ENCODE results near the gene IL15RA. TPM values are rescaled to one million over a fixed set of nuclear protein-coding genes. Genes with fewer than 3 reads are reported as not detected.
A peak's percentile ranks its signal among the peaks of the same experiment; 100 is the strongest.

The IL15RA gene
- total RNA-seq, 1 experiment from 2014 or later = 28.6 TPM

DNA sequence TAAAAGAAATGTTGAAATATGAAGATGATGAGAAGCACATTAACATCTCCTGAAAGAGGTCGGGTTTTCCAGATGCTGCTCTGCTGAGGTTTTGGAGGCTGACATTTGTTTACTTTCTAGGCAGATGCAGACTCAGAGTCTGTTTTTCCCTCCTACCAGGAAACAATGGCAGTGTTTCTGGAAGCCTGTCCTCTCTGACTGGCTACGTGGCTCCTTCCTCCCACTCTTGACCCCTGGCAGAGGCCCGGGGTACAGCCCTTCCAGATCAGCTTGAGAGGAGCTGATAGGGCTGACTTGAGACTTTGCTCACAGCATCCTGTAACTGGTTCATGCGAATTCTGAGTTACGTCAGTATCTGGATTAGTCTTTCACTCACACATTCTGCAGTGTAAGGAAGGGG lies 41.1 kb upstream of the IL15RA start:
- no peaks in the 10 kb centered on the region for H3K4me1 Mint-ChIP-seq (ENCODE audit: low read depth, unreplicated experiment)
- CTCF ChIA-PET = no interaction called here
- no peak overlapping the region for H3K4me3 Mint-ChIP-seq (ENCODE audit: low read depth, unreplicated experiment)
- no peak overlapping the region for H3K27ac Mint-ChIP-seq (ENCODE audit: unreplicated experiment)
- DNase-seq = no peak
- TF ChIP-seq, protein P1, sequence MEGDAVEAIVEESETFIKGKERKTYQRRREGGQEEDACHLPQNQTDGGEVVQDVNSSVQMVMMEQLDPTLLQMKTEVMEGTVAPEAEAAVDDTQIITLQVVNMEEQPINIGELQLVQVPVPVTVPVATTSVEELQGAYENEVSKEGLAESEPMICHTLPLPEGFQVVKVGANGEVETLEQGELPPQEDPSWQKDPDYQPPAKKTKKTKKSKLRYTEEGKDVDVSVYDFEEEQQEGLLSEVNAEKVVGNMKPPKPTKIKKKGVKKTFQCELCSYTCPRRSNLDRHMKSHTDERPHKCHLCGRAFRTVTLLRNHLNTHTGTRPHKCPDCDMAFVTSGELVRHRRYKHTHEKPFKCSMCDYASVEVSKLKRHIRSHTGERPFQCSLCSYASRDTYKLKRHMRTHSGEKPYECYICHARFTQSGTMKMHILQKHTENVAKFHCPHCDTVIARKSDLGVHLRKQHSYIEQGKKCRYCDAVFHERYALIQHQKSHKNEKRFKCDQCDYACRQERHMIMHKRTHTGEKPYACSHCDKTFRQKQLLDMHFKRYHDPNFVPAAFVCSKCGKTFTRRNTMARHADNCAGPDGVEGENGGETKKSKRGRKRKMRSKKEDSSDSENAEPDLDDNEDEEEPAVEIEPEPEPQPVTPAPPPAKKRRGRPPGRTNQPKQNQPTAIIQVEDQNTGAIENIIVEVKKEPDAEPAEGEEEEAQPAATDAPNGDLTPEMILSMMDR (IDR thresholded peaks at IDR 0.05; ENCODE audit: unreplicated experiment) = no peak
- no peaks in the 10 kb centered on the region for H3K36me3 Mint-ChIP-seq (ENCODE audit: insufficient read depth, unreplicated experiment)
- no TSS peak for BruUV-seq (replicated peaks)
- intact Hi-C loops (cut with micrococcal nuclease; ENCODE audit: unreplicated experiment) = loop anchor here (10.0 kb wide), 1 partner anchor 386 kb away; no protein-coding TSS in a partner anchor
- H3K27me3 Mint-ChIP-seq (ENCODE audit: unreplicated experiment) = peaks cover 58% of the 10 kb centered on the region
- peaks cover 5% of the 10 kb centered on the region for H3K9me3 Mint-ChIP-seq (ENCODE audit: low read depth, unreplicated experiment)

GRCh38 chr10:6017781-6018354 lies 40.5 kb upstream of the IL15RA start:
- no TSS peak for BruUV-seq (replicated peaks)
- CTCF ChIA-PET = no interaction called here
- intact Hi-C loops (cut with micrococcal nuclease; ENCODE audit: unreplicated experiment) = loop anchor here (10.0 kb wide), 1 partner anchor 387 kb away; no protein-coding TSS in a partner anchor
- Mint-ChIP-seq H3K27ac (ENCODE audit: unreplicated experiment) (no peak overlapping the region), H3K4me3 (ENCODE audit: low read depth, unreplicated experiment) (no peak overlapping the region), H3K36me3 (ENCODE audit: insufficient read depth, unreplicated experiment) (no peaks in the 10 kb centered on the region), H3K4me1 (ENCODE audit: low read depth, unreplicated experiment) (no peaks in the 10 kb centered on the region), H3K27me3 (ENCODE audit: unreplicated experiment) (peaks cover 54% of the 10 kb centered on the region), H3K9me3 (ENCODE audit: low read depth, unreplicated experiment) (peaks cover 5% of the 10 kb centered on the region)
- DNase-seq = no peak
- TF ChIP-seq, protein P1 (IDR thresholded peaks at IDR 0.05; ENCODE audit: unreplicated experiment) = no peak

- no peak overlapping the region for H3K27ac Mint-ChIP-seq (ENCODE audit: unreplicated experiment)
- H3K36me3 Mint-ChIP-seq (ENCODE audit: insufficient read depth, unreplicated experiment) = no peaks in the 10 kb centered on the region
- no peak overlapping the region for H3K4me3 Mint-ChIP-seq (ENCODE audit: low read depth, unreplicated experiment)
- peaks cover 7% of the 10 kb centered on the region for H3K9me3 Mint-ChIP-seq (ENCODE audit: low read depth, unreplicated experiment)
- H3K27me3 Mint-ChIP-seq (ENCODE audit: unreplicated experiment) = peaks cover 42% of the 10 kb centered on the region
- CTCF ChIA-PET = interaction anchor here (0.6 to 1.3 kb wide), 7 partner anchors 8 to 387 kb away, joined by 3 to 5 read pairs (median 3); partner anchors contain the start of genes ANKRD16 and FBH1
- no peaks in the 10 kb centered on the region for H3K4me1 Mint-ChIP-seq (ENCODE audit: low read depth, unreplicated experiment)
- peak; percentile 64 for DNase-seq
- TF ChIP-seq, protein P1 (IDR thresholded peaks at IDR 0.05; ENCODE audit: unreplicated experiment) = peak; percentile 53
- intact Hi-C loops (cut with micrococcal nuclease; ENCODE audit: unreplicated experiment) = loop anchor here (1.0 to 10.0 kb wide), 3 partner anchors 65 to 390 kb away; partner anchors contain the start of gene RBM17
- BruUV-seq (replicated peaks) = no TSS peak
These were observed 37.0 kb upstream of the IL15RA start for GRCh38 chr10:6014241-6014761.

DNA sequence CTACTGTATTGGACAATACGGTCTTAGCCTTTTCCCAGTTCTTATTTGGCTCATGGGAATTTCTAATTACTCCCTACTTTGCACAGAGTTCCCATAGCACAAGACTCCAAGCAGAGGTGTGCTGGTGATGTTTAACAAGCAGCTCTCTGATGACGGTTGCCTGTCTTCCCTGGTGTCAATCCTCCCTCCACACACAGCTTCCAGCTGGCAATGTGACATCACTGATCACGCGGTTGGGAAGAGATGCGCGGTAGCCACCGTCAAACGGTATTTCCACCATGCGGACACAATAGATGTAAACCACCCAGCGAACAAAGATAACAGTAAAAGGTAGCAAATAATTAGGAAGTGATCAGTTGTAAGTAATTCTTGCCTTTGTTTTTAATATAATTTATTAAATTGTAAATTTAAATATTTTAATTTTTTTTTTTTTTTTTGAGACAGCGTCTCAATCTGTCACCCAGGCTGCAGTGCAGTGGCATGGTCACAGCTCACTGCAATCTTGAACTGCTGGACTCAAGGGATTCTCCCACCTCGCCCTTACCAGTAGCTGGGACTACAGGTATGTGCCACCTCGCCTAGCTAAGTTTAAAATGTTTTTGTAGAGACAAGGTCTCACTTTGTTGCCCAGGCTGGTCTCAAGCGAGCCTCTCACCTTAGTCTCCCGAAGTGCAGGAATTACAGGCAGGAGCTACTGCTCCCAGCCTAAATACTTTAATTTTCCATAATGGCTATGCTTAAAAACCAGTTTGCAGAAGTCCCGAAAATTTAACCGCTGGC lies 36.3 kb upstream of the IL15RA start:
- CTCF ChIA-PET = interaction anchor here (0.6 to 1.3 kb wide), 8 partner anchors 9 to 804 kb away, joined by 3 to 5 read pairs (median 3); partner anchors contain the start of genes ANKRD16 and FBH1
- Mint-ChIP-seq H3K9me3 (ENCODE audit: low read depth, unreplicated experiment) (peaks cover 2% of the 10 kb centered on the region), H3K4me1 (ENCODE audit: low read depth, unreplicated experiment) (no peaks in the 10 kb centered on the region), H3K27me3 (ENCODE audit: unreplicated experiment) (peaks cover 35% of the 10 kb centered on the region), H3K4me3 (ENCODE audit: low read depth, unreplicated experiment) (no peak overlapping the region), H3K36me3 (ENCODE audit: insufficient read depth, unreplicated experiment) (no peaks in the 10 kb centered on the region), H3K27ac (ENCODE audit: unreplicated experiment) (no peak overlapping the region)
- BruUV-seq (replicated peaks) = no TSS peak
- intact Hi-C loops (cut with micrococcal nuclease; ENCODE audit: unreplicated experiment) = loop anchor here (1.0 to 10.0 kb wide), 3 partner anchors 64 to 391 kb away; partner anchors contain the start of gene RBM17
- TF ChIP-seq, protein P1 (IDR thresholded peaks at IDR 0.05; ENCODE audit: unreplicated experiment) = no peak
- DNase-seq = no peak

Data from Calu3 (cell line).